KBM-7 (cell line): ENCODE data around the gene PLBD2.

ENCODE experiments used
- DNase-seq: peaks from one replicate; pipeline ENCODE4 v3.0.0-alpha.2; 2015
- in situ Hi-C: fragments of 300-500 bp; cut with MboI; formaldehyde crosslinking; loops from 2 replicates; pipeline ENCODE4 v1.14.3; 2020; ENCODE audit warnings: low sequenced_read_pairs, low pct_unique_long_range_greater_than_20kb, mixed read lengths

The PLBD2 gene

GRCh38 chr12:113391650-113392337 lies 33.4 kb downstream of the PLBD2 start:
- in situ Hi-C loops, result no loop called here
- DNase-seq, result no peak

- in situ Hi-C loops, result no loop called here
- DNase-seq, result no peak
Observed at GRCh38 chr12:113392520-113392919, 34.1 kb downstream of the PLBD2 start.

- in situ Hi-C loops, result no loop called here
- DNase-seq, result no peak
Observed at GRCh38 chr12:113392988-113393579, 34.7 kb downstream of the PLBD2 start.

GRCh38 chr12:113393749-113394148 lies 35.4 kb downstream of the PLBD2 start:
- in situ Hi-C loops, result no loop called here
- no peak for DNase-seq

GRCh38 chr12:113395119-113395518 lies 36.7 kb downstream of the PLBD2 start:
- in situ Hi-C loops, result no loop called here
- no peak for DNase-seq

- in situ Hi-C loops, result no loop called here
- no peak for DNase-seq
Observed at GRCh38 chr12:113396200-113396599, 37.8 kb downstream of the PLBD2 start.

- in situ Hi-C loops, result no loop called here
Observed at GRCh38 chr12:113396828-113397496, 38.6 kb downstream of the PLBD2 start.

GRCh38 chr12:113397497-113398197 lies 39.3 kb downstream of the PLBD2 start:
- in situ Hi-C loops, result no loop called here
- no peak for DNase-seq

More at GRCh38 chr12:113396828-113397496, 38.6 kb downstream of the PLBD2 start:
- DNase-seq, result no peak

GRCh38 chr12:113398346-113399290 lies 40.2 kb downstream of the PLBD2 start:
- in situ Hi-C loops, result no loop called here
- DNase-seq, result no peak

- DNase-seq, result no peak
- in situ Hi-C loops, result no loop called here
Observed at GRCh38 chr12:113399490-113399889, 41.1 kb downstream of the PLBD2 start.

- in situ Hi-C loops, result no loop called here
- no peak for DNase-seq
Observed at GRCh38 chr12:113400362-113400761, 42.0 kb downstream of the PLBD2 start.

- in situ Hi-C loops, result no loop called here
- no peak for DNase-seq
Observed at GRCh38 chr12:113401066-113402000, 42.9 kb downstream of the PLBD2 start.

- DNase-seq, result no peak
- in situ Hi-C loops, result no loop called here
Observed at GRCh38 chr12:113402586-113403260, 44.3 kb downstream of the PLBD2 start.

GRCh38 chr12:113403435-113404415 lies 45.3 kb downstream of the PLBD2 start, which contains the start of gene SDS:
TSS of gene SDS (minus strand) at chr12:113403887. CDS start at chr12:113399708, 4,179 bp downstream.
- DNase-seq, result peak; percentile 89
- in situ Hi-C loops, result no loop called here

GRCh38 chr12:113405694-113406093 lies 47.3 kb downstream of the PLBD2 start:
- in situ Hi-C loops, result no loop called here

GRCh38 chr12:113407931-113408600 lies 49.7 kb downstream of the PLBD2 start:
- peak; percentile 57 for DNase-seq
- in situ Hi-C loops, result no loop called here

More at GRCh38 chr12:113405694-113406093, 47.3 kb downstream of the PLBD2 start:
- no peak for DNase-seq
